ENCODE results near the gene HS3ST5. TPM values are rescaled to one million over a fixed set of nuclear protein-coding genes. Genes with fewer than 3 reads are reported as not detected.

HS3ST5 gene
- total and polyA plus RNA-seq, 7 donors = 0.01 to 2.9 (median 0.25) TPM

- 57 to 82% (median 60%) methylated on average over 3 of the region's 3 CpGs for WGBS, 3 donors
- Histone ChIP-seq H3K4me3 (no peak overlapping the region), H3K36me3 (ENCODE audit: insufficient read depth in 1 of 2, low read depth in 1 of 2) (no peaks in the 10 kb centered on the region), H3K27me3 (ENCODE audit: insufficient read depth in 3 of 3, low read length in 2 of 3) (no peaks in the 10 kb centered on the region), H3K9me3 (no peaks in the 10 kb centered on the region), H3K27ac (no peak overlapping the region), H3K4me1 (no peaks in the 10 kb centered on the region)
- intact Hi-C loops (cut with DNase I) = no loop called here
- ATAC-seq (no peak), DNase-seq (no peak)
- TF ChIP-seq, protein P1, sequence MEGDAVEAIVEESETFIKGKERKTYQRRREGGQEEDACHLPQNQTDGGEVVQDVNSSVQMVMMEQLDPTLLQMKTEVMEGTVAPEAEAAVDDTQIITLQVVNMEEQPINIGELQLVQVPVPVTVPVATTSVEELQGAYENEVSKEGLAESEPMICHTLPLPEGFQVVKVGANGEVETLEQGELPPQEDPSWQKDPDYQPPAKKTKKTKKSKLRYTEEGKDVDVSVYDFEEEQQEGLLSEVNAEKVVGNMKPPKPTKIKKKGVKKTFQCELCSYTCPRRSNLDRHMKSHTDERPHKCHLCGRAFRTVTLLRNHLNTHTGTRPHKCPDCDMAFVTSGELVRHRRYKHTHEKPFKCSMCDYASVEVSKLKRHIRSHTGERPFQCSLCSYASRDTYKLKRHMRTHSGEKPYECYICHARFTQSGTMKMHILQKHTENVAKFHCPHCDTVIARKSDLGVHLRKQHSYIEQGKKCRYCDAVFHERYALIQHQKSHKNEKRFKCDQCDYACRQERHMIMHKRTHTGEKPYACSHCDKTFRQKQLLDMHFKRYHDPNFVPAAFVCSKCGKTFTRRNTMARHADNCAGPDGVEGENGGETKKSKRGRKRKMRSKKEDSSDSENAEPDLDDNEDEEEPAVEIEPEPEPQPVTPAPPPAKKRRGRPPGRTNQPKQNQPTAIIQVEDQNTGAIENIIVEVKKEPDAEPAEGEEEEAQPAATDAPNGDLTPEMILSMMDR (IDR thresholded peaks at IDR 0.05) = no peak
Measured at GRCh38 chr6:114125576-114125975, 217.2 kb downstream of the HS3ST5 start.

- TF ChIP-seq, protein P1 (IDR thresholded peaks at IDR 0.05) = no peak
Measured at GRCh38 chr6:114121913-114122662, 220.7 kb downstream of the HS3ST5 start.

DNA sequence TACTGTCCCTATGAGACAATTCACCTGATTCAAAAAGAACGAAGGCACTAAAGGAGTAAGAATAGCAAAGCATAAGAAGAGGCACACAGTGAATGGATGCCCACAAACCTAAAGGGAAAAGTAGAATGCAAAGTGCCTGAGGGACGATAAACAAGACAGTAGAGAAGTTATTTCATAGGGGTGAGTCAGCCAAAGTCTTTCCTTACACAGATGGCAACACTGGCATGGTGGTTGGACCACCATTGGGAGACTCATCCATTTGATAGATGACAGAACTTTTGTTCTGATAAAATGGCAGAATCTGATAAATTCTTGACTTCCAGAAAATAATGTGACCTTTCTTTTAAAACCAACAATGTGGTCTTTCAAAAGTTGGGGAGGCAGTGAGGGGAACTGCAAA is 223.8 kb downstream of the HS3ST5 start:
- TF ChIP-seq, protein P1 (IDR thresholded peaks at IDR 0.05) = no peak
- intact Hi-C loops (cut with DNase I) = no loop called here

More at GRCh38 chr6:114121913-114122662, 220.7 kb downstream of the HS3ST5 start:
- H3K4me1 ChIP-seq = no peaks in the 10 kb centered on the region
- no peaks in the 10 kb centered on the region for H3K36me3 ChIP-seq (ENCODE audit: insufficient read depth in 1 of 2, low read depth in 1 of 2)
- no peaks in the 10 kb centered on the region for H3K27me3 ChIP-seq (ENCODE audit: insufficient read depth in 3 of 3, low read length in 2 of 3)
- H3K9me3 ChIP-seq = no peaks in the 10 kb centered on the region
- intact Hi-C loops (cut with DNase I) = no loop called here
- WGBS, 3 donors = 48 to 61% (median 53%) methylated on average over 5 of the region's 5 CpGs
- ATAC-seq (peak; percentile 69 to 92 (median 88)), DNase-seq (no peak)
- no peak overlapping the region for H3K4me3 ChIP-seq
- no peak overlapping the region for H3K27ac ChIP-seq

DNA sequence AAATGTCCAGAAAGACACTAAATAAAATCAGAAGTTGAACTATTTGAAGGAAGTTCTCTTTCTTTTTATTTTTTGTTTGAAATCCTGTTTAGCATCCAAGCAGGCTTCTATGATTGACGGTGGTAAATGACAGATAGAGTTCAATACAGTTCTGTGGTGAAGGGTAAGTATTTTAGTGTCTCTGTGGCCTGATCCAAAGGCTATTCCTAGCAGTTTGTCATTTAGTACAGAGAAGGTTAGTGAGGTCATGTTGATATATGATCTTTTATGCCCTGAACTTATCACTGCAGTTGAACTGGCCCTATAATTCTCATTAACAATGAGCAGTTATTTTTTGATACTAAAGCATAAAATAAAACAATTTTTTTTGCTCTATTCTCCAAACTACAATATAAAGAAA is 227.2 kb downstream of the HS3ST5 start:
- intact Hi-C loops (cut with DNase I) = no loop called here
- H3K9me3 ChIP-seq = no peaks in the 10 kb centered on the region
- no peak overlapping the region for H3K4me3 ChIP-seq
- ATAC-seq (peak; percentile 87 to 94 (median 91)), DNase-seq (no peak)
- peaks cover 12% of the 10 kb centered on the region for H3K4me1 ChIP-seq
- peak overlapping the region; percentile 18 for H3K27ac ChIP-seq
- TF ChIP-seq, protein P1 (IDR thresholded peaks at IDR 0.05) = no peak
- H3K36me3 ChIP-seq (ENCODE audit: insufficient read depth in 1 of 2, low read depth in 1 of 2) = no peaks in the 10 kb centered on the region
- WGBS, 3 donors = 14 to 60% (median 33%) methylated on average over 1 of the region's 1 CpG
- H3K27me3 ChIP-seq (ENCODE audit: insufficient read depth in 3 of 3, low read length in 2 of 3) = no peaks in the 10 kb centered on the region

More for the DNA sequence above, 223.8 kb downstream of the HS3ST5 start:
- no peak overlapping the region for H3K27ac ChIP-seq
- no peak overlapping the region for H3K4me3 ChIP-seq
- peaks cover 12% of the 10 kb centered on the region for H3K4me1 ChIP-seq
- ATAC-seq (no peak), DNase-seq (no peak)
- H3K27me3 ChIP-seq (ENCODE audit: insufficient read depth in 3 of 3, low read length in 2 of 3) = no peaks in the 10 kb centered on the region
- whole genome bisulfite sequencing, 3 donors = 52 to 71% (median 70%) methylated on average over 2 of the region's 2 CpGs
- no peaks in the 10 kb centered on the region for H3K36me3 ChIP-seq (ENCODE audit: insufficient read depth in 1 of 2, low read depth in 1 of 2)
- H3K9me3 ChIP-seq = no peaks in the 10 kb centered on the region

Data from psoas muscle (tissue), 8 donors.